ENCODE results near the gene DRAM1. TPM values are rescaled to one million over a fixed set of nuclear protein-coding genes. Genes with fewer than 3 reads are reported as not detected.

DRAM1 gene
- total and polyA plus RNA-seq, 9 of the 15 experiments (the other 6 are each of a cell fraction or from before 2014, with no cell fraction given) = 1.4 to 4.3 (median 2.7) TPM

DNA sequence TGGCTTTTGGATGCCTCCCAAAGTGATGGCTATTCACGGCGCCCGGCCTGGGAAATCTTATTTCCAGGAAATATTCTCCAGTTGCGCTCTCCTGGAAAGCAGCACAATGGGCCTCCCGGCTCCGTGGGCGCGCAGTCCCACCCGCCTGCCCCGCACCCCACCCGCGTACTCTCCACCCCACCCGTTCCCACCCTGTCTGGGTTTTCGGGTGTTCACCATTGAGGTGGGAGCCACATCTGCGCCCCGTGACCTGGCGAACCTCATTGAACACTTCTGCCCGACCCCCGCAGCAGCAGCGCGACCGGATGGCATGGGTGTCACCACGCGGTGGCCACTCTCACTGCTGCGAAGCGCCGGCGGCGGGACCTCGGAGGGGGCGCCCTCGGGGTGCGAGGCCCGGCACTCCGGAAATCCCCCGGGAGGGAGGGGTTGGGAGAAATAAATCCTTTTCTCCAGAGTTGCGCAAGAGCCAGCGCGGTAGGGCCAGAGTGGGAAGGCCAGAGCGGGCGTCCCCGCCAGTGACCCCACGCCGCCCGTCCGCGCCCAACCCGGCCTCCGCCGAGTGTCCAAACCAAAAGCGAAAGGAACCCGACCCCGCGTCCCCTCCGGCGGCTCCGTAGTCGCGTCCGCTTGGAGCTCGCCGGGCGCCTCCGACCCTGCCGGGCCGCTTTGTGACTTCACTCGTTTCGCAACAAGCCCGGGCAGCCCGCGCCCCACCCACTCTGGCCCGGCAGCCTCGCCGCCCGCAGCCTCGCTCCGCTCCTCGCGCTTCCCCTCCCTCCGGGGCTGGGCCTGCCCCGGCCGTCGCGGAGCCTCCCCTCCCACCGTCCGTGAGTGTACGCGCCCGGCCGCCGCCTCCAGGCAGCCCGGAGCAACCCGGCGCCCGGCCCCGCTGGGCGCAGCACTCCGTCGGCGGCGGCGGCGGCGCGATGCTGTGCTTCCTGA lies at the start of gene DRAM1 (continued):
- TF ChIP-seq, protein P1, sequence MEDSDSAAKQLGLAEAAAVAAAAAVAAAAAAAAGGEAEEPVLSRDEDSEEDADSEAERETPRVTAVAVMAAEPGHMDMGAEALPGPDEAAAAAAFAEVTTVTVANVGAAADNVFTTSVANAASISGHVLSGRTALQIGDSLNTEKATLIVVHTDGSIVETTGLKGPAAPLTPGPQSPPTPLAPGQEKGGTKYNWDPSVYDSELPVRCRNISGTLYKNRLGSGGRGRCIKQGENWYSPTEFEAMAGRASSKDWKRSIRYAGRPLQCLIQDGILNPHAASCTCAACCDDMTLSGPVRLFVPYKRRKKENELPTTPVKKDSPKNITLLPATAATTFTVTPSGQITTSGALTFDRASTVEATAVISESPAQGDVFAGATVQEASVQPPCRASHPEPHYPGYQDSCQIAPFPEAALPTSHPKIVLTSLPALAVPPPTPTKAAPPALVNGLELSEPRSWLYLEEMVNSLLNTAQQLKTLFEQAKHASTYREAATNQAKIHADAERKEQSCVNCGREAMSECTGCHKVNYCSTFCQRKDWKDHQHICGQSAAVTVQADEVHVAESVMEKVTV (CRISPR knock-in tag; IDR thresholded peaks at IDR 0.05) = no peak
- TF ChIP-seq RBBP5 (IDR thresholded peaks at IDR 0.05; ENCODE audit: borderline replicate concordance, insufficient read depth, low read length, poor library complexity, severe bottlenecking) = peak; percentile 89
- TF ChIP-seq, protein P2, sequence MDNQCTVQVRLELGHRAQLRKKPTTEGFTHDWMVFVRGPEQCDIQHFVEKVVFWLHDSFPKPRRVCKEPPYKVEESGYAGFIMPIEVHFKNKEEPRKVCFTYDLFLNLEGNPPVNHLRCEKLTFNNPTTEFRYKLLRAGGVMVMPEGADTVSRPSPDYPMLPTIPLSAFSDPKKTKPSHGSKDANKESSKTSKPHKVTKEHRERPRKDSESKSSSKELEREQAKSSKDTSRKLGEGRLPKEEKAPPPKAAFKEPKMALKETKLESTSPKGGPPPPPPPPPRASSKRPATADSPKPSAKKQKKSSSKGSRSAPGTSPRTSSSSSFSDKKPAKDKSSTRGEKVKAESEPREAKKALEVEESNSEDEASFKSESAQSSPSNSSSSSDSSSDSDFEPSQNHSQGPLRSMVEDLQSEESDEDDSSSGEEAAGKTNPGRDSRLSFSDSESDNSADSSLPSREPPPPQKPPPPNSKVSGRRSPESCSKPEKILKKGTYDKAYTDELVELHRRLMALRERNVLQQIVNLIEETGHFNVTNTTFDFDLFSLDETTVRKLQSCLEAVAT (IDR thresholded peaks at IDR 0.05) = no peak
- TF ChIP-seq BRF2 (IDR thresholded peaks at IDR 0.05; ENCODE audit: borderline replicate concordance, insufficient read depth, insufficient read length) = no peak
- peak; percentile 93 for TF ChIP-seq VEZF1 (CRISPR knock-in tag; IDR thresholded peaks at IDR 0.05)
- TF ChIP-seq ZNF133 (CRISPR knock-in tag; IDR thresholded peaks at IDR 0.05) = no peak
- no peak for TF ChIP-seq CCAR2 (IDR thresholded peaks at IDR 0.05; ENCODE audit: low read depth, low read length)
- TF ChIP-seq STAT5A (IDR thresholded peaks at IDR 0.05; ENCODE audit: borderline replicate concordance, low read length) = no peak
- peak; percentile 82 for TF ChIP-seq ADNP (tag; IDR thresholded peaks at IDR 0.05)
- TF ChIP-seq HDGF (IDR thresholded peaks at IDR 0.05) = no peak
- TF ChIP-seq PHB (CRISPR knock-in tag; IDR thresholded peaks at IDR 0.05) = no peak; the same call in 1 of the 2 replicates
- no peak for TF ChIP-seq ZBTB11 (CRISPR knock-in tag; IDR thresholded peaks at IDR 0.05)
- TF ChIP-seq FOXM1 (IDR thresholded peaks at IDR 0.05; ENCODE audit: low read depth) = no peak
- no peak; the same call in 1 of the 2 replicates for TF ChIP-seq FOXM1 (CRISPR knock-in tag; IDR thresholded peaks at IDR 0.05; ENCODE audit: low read depth)

All from K562 (cell line).